ENCODE data around the gene PPM1D.
"Not testable (repeated sequence)": the region's sequence is repeated elsewhere in the genome, so short reads cannot be mapped to it uniquely, and the experiment has no call there.

PPM1D gene

DNA sequence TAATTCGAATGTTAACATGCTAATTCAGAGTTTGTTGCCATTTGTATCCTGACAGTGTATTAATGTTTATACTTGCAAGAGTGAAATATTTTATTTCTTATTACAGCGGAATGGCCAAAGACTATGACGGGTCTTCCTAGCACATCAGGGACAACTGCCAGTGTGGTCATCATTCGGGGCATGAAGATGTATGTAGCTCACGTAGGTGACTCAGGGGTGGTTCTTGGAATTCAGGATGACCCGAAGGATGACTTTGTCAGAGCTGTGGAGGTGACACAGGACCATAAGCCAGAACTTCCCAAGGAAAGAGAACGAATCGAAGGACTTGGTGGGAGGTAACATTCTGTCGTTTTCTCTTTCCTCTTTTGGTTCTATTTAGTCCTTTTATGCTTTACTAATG lies 23.4 kb downstream of the PPM1D start:
- no peak for DNase-seq

DNA sequence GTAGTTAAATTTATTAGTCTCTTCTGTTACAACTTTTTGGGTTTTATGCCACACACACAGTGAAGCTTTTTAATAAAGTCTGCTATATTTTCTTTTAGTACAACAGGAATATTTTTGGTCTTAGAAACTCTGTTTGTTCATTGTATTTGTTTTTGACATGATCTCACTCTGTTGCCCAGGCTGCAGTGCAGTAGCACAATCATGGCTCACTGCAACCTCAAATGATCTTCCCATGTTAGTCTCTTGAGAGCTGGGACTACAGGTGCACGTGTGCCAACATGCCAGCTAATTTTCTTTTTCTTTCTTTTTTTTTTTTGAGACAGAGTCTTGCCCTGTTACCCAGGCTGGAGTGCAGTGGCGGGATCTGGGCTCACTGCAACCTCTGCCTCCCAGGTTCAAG lies 27.1 kb downstream of the PPM1D start:
- DNase-seq, result no peak

DNA sequence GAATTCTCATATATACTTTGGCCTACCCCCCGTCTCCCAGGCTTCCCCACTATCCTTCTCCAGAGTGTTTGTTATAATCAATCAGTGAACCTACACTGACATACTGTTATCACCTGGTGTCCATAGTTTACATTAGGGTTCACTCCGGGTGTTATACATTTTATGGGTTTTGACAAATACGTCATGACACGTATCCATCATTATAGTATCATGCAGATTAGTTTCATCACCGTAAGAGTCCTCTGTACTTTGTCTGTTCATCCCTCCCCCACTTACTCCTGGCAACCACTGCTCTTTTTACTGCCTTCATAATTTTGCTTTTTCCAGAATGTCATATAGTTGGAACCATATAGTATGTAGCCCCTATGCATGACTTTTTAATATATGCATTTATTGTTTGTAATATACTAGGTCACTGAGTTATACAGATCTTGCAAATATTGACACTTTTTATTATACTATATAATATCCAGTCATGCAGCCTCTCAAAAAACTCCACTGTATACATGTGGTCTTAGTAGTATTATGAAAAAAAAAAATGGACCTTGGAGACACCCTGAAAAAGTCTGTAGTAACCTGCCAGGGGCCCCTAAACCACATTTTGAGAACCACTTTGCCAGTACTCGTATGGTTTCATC lies 28.4 kb downstream of the PPM1D start:
- no peak for DNase-seq

DNA sequence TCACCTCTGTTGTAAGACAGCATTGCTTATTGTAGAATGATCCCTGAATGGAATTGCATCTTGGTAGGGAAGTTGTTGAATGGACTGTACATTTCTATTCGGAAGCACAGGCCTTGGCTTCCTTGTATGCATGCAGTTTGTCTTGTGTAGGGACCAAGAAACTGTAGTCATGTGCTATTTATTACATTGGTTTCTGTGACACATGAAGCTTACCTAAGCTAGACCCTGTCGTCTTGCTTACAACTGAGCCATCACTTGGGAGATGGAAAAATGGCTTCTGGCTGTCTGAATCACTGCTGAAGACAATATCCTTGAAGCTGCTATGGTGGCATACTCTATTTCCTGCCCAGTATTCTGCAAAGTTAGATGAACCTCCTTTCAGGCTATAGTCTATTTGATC lies 29.1 kb downstream of the PPM1D start:
- no peak for DNase-seq

DNA sequence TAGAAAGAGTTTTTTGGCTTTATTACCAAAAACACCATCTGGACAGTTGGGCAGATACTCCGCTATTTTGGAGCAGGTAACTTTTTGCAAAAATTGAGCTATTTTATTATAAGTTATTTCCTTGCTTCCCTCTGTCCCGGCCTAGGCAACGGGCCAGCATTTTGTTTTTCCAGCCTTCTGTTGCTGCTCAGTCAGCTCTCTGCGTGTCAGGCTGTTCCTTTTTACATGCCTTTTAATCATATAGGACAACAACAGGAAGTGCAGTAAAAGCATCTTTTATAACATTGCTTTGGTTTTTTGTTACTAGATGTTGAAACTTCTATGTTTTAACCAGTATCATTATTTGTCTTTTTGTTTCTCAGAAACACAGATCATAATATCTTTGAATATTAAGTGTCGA lies 30.4 kb downstream of the PPM1D start:
- DNase-seq, result no peak

DNA sequence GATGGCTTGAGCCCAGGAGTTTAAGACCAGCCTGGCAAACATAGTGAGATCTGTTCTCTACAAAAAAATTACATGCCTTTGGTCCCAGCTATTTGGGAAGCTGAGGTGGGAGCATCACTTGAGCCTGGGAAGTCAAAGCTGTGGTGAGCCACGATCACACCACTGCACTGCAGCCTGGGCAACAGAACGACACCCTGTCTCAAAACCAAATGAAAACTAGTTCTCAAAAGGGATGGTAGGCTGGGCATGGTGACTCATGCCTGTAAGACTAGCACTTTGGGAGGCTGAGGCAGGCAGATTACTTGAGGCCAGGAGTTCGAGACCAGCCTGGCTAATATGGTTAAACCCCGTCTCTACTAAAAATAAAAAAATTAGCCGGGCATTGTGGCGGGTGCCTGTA lies 31.1 kb downstream of the PPM1D start:
- no peak for DNase-seq

DNA sequence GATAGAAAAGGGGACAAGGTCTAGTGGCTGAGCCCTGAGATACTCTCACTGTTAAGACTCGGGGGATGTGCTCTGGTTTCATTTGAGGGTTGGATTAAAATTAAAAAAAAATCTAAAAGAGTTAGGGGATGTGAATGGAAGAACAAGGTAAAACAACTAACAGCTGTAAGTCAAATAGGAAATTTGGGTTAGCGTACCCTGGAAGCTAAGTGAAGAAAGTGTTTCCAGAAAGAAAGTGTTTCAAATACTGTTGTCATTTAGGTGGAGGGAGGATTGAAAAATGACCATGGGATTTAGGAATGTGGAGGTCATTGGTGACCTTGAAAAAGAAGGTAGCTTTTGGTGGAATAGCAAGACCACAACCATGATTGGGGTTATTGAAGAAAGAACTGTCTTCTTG lies 37.7 kb downstream of the PPM1D start:
- no peak for DNase-seq

DNA sequence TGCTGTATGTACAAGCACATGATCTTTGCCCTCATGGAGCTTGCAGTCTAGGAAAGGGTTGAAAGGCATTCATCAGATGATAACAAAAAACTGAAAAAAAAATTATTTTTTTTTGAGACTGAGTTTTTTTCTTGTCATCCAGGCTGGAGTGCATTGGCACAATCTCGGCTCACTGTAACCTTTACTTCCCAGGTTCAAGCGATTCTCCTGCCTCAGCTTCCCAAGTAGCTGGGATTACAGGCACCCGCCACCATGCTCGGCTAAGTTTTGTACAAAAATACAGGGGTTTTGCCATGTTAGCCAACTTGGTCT lies 39.0 kb downstream of the PPM1D start:
- no peak for DNase-seq

DNA sequence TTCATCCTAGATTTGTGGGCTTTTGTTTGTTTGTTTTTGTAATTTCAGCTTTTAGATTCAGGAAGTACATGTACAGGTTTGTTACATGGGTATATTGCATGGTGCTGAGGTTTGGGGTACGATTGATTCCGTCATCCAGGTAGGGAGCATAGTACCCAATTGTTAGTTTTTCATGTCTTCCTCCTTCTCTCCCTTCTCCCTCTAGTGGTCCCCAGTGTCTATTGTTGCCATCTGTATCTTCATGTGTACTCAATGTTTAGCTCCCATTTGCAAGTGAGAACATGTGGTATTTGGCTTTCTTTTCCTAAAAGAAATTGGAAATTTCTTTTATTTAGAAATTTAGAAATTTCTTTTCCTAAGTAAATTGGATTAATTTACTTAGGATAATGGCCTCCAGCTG lies 40.5 kb downstream of the PPM1D start:
- DNase-seq, result no peak

DNA sequence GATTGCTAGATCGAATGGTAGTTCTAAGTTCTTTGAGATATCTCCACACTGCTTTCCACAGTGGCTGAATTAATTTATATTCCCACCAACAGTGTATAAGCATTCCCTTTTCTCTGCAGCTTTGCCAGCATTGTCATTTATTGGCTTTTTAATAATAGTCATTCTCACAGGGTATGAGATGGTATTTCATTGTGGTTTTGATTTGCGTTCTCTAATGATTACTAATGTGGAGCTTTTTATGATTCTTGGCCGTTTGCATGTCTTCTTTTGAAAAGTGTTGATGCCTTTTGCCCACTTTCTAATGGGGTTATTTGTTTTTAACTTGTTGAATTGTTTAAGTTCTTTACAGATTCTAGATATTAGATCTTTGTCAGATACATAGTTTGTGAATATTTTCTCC lies 41.1 kb downstream of the PPM1D start:
- DNase-seq, result no peak

DNA sequence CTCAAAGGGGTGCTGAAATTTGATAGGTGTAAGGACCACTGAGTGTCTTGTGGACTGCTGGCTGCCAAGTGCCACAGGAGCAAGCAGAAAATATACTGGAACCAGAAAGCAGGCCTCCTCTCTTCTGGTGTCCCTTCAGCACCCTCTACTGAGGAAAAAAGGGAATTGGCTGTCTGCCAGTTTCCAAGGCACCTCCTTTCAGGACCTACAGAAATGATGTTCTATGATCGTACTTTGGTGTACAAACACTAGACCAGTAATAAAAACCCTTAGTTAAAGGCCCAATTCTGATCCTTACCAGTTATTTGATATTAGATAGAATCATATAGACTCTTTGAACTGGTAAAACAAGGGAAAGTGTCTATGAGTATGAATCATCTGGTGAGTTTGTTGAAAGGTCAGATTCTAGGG lies 41.8 kb downstream of the PPM1D start:
- peak in 1 of 4 experiments; percentile 3 for DNase-seq

DNA sequence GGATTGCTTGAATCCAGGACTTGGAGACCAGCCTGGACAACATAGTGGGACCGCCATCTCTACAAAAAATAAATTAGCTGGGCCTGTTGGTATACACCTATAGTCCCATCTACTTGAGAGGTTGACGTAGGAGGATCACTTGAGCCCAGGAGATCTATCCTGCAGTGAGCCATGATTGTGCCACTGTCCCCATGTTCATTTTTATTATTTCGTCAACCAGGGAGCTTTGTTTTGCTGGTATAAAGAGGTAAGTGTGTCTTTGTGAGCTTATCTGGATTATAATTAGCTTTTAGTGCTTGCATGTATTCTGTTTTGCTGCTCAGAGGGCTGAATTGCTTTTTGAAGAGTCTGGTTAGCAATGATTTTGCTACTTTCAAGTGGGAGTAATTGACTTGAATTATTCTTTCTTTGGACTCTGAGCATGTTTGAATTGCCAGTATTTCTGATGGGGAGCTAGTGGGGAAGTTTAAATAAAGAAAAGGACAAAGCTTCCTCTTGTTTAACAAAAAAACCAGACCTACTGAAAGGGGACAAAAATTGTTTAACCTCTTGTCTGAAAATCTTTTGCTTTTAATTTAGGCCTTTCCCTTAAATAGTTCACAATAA lies 46.0 kb downstream of the PPM1D start:
- no peak for DNase-seq

DNA sequence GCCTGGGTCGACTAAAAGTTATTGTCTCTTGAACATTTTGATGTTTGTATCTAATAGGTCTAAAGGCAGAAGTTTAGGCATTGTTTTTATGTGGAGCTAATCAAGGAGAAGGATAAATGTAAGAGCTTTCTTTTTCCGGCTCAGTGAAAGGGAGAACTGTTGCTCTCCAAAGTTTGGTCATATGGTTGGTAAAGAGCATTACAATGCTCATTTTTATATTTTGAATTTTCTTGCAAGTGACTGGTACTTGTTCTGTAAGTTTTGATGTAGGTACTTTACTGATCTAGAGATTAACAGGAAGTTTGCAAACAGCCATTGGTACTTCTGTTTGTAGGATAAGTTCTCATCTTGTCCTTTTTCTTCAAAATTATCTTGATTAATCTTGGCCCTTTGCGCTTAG lies 46.7 kb downstream of the PPM1D start:
- DNase-seq, result no peak

DNA sequence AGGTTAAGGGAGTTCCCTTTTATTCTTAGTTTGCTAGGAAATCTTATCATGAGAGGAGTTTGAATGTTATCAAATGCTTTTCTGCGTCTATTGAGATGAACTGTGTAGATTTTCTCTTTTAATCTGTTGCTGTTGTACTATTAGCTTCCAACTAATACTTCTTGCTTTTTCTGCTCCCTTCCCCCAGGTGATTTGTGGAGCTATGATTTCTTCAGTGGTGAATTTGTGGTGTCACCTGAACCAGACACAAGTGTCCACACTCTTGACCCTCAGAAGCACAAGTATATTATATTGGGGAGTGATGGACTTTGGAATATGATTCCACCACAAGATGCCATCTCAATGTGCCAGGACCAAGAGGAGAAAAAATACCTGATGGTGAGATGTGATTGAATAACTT lies 47.7 kb downstream of the PPM1D start:
- DNase-seq, result no peak

DNA sequence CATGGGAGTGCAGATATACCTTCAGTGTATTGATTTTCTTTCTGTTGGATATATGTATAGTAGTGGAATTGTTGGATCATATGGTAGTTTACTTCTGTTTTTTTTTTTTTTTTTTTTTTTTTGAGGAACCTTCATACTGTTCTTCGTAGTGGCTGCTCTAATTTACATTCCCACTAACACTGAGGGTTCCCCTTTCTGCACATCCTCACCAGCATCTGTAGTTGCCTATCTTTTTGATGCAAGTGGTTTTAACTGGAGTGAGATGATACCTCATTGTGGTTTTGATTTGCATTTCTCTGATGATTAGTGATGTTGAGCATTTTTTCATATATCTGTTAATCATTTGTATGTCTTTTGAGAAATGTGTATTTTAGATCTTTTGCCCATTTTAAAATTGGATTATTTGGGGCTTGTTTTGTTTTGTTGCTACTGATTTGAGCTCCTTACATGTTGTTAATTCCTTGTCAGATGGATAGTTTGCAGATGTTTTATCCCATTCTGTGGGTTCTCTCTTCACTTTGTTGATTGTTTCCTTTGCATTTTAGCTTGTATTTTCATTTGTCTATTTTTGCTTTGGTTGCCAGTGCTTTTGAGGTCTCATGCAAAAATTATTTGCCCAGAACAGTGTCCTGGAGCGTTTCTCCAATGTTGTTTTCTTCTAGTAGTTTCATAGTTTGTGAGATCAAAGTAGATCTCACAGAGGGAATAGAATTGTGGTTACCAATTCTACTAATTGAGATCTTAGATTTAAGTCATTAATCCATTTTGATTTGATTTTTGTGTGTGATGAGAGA lies 52.7 kb downstream of the PPM1D start:
- no peak for DNase-seq

DNA sequence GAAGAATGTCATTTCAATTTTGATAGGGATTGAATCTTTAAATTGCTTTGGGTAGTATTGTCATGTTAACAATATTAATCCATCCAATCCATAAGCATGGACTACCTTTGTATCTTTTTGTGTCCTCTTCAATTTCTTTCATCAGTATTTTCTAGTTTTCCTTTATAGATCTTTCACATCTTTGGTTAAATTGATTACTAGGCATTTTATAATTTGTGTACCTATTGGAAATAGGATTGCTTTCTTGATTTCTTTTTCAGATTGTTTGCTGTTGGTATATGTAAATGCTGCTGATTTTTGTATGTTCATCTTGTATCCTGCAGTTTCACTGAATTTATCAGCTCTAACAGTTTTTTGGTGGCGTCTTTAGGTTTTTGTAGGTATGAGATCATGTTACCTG lies 53.6 kb downstream of the PPM1D start:
- DNase-seq, result no peak

DNA sequence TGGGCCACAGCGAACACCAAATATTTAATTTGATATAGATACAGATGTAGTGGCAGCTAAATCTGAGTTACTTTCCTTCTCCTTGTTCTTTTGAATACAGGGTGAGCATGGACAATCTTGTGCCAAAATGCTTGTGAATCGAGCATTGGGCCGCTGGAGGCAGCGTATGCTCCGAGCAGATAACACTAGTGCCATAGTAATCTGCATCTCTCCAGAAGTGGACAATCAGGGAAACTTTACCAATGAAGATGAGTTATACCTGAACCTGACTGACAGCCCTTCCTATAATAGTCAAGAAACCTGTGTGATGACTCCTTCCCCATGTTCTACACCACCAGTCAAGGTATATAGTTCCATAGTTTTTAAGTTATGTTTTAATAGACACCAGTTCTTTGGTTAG lies 56.5 kb downstream of the PPM1D start:
- no peak for DNase-seq

DNA sequence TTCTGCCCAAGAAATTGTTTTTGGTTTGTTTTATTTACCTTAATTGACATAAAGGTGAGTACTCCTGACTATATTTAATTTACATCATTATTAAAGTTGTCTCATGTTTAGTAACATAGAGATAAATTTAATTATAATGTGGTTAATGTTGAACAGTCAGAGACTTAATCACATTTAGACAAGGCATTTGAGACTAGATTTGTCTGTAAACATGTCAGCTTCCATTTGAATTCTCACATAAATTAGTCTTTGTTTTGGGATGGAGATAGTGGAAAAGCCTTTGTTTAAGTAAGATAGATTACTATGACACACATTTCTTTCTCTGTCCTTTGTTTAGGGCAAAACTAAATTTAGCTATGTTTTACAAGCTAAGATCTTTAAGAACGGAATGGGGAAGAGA lies 59.2 kb downstream of the PPM1D start:
- DNase-seq, result no peak

DNA sequence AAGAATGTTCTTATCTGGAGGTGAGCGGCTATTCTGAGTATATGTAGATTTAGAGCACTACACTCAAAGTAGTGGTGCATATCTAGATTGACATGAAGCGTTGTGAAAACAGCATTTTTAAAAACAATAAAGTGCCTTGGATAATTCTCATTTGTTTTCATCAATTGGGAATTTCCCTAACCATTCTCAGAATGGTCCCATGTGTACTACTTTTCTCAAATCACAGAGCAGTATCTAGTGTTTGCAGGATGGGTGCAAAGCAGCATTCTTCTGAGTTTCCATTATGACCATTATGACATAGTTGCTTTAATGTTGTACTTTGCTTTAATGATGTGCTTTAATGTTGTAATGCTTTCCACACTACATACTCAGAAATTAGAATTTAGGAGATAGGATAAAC lies 61.5 kb downstream of the PPM1D start:
- DNase-seq, result no peak

DNA sequence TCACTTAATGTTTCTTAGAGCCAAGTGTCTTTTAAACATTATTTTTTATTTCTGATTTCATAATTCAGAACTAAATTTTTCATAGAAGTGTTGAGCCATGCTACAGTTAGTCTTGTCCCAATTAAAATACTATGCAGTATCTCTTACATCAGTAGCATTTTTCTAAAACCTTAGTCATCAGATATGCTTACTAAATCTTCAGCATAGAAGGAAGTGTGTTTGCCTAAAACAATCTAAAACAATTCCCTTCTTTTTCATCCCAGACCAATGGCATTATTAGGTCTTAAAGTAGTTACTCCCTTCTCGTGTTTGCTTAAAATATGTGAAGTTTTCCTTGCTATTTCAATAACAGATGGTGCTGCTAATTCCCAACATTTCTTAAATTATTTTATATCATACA lies 64.0 kb downstream of the PPM1D start:
- DNase-seq, result no peak

DNA sequence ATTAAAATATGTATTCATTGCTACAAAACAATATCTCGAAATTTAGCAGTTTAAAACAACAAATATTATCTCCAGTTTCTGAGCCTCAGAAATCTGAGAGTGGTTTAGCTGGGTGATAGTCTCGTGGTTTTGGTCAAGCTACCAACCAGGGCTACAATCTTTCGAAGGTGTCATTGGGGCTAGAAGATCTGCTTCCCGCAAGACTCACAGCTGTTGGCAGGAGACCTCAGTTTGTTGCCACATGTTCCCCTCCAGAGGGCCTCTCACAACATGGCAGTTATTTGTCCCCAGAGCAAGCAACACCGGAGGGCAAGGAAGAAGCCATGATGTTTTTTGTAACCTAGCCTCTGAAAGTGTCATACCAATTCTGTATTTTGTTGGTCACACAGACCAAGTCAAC lies 65.6 kb downstream of the PPM1D start:
- no peak for DNase-seq

DNA sequence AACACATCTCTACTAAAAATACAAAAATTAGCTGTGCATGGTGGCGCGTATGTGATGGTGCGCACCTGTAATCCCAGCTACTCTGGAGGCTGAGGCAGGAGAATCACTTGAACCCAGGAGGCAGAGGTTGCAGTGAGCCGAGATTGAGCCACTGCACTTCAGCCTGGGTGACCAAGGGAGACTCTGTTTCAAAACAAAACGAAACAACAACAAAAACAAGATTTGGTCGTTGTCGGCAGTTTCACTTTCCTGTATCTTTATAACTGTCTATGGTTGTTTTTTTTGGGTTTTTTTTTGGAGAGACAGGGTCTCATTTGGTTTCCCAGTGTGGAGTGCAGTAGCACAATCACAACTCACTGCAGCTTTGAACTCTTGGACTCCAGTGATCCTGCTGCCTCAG lies 68.7 kb downstream of the PPM1D start:
- DNase-seq, result not testable (repeated sequence)

DNA sequence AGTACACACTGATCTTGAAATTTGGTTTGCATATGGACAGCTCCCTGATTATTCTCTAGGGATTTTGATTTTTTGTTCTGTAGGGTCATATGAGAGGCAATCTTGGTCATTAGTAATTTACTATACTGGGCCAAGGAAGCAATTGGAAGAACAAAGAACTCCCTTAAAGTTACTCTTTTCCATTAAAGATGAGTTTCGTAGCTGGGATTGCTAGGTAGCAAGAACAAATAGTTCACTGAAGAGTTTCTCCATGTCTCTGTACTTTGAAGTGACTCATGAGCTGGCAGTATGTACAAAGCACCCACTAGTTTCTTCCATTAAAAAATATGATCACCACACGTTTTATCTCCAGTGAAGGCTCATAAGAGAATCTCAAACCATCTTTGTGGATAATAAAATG lies 71.5 kb downstream of the PPM1D start:
- no peak for DNase-seq

DNA sequence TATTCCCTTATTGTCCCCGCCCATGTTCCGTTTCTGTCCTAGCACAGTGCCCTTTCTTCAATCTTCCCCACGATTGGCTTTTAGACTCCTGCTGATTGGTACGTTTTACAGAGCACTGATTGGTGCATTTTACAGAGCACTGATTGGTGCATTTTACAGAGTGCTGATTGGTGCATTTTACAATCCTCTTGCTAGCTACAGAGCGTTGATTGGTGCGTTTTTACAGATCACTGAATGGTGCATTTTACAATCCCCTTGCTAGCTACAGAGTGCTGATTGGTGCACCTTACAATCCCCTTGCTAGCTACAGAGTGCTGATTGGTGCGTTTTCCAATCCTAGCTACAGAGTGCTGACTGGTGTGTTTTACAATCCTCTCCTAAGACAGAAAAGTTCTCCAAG lies 74.6 kb downstream of the PPM1D start:
- DNase-seq, result not testable (repeated sequence)

DNA sequence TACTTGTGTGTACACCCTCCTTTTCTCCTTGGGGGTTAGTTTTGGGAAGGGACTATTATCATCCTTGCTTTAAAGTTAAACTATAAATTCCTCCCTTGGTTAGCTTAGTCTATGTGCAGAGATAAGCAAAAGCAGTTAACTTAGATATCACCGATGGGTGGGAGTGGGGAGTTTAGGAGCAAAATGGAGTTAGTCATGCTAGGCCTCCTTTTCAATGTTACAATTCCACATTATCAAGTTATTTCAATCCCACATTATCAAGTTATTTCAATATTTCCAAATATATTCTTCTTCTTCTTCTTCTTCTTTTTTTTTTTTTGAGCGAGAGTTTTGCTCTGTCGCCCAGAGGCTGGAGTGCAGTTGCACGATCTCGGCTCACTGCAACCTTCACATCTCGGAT lies 76.0 kb downstream of the PPM1D start:
- no peak for DNase-seq

All from activated naive CD4-positive, alpha-beta T cell (primary cell).